EL (cell line): ENCODE results near the gene CFAP210.
"Not testable (repeated sequence)": the region's sequence is repeated elsewhere in the genome, so short reads cannot be mapped to it uniquely, and the experiment has no call there.

Experiments used
- DNase-seq: peaks from one replicate; pipeline ENCODE4 v3.0.0-alpha.2; 2016

Gene CFAP210

DNA sequence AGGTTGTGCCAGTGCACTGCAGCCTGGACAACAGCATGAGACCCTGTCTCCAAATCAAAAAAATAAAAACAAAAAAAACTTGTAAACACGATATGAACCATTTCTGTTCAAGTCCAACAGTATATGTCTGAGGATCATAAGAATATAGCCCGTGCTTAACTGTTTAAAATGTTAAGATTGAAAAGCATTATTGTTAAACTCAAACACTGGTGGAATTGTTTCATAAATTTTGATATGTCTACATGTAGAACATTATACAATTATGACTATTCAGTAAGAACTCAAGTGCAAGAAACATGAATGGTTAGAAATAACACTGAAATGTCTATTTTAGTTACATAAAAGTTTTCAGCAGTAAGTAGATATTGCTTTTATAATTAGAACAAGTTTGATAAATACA, 80.3 kb downstream of the CFAP210 start:
- no peak for DNase-seq

DNA sequence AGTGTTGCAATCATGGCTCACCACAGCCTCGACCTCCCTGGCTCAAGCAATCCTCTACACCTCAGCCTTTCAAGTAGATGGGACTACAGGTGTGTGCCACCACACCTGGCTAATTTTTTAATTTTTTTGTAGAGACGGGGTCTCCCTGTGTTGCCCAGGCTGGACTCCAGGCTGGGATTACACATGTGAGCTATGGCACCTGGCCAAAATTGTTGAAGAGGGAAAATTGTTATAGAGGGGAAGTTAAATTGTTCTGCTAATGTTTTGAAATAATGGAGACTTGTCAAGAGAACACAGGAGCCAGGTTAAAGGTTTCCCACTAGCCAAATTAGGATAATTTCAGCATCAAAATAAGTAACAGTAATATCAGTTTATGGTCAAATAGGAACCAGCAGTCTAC, 84.9 kb downstream of the CFAP210 start:
- DNase-seq, result no peak

DNA sequence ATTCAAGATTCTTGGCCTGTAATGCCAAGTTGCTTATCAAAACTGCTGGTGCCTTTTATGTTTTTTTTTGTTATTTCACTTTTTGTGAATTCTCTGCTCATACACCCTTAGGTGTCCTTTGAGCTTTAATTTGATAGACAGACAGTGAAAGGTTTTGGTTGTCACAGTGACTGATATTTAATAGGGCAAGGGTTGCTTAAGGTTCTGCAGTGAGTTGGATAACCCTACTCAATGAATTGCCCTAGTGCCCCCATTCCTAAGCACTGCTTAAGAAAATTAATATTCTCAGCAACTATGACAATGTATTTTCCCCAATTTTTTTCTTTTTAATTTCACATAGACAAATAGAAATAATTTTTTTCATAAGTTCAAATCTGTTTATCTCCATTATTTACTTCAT, 94.6 kb downstream of the CFAP210 start:
- DNase-seq, result no peak

DNA sequence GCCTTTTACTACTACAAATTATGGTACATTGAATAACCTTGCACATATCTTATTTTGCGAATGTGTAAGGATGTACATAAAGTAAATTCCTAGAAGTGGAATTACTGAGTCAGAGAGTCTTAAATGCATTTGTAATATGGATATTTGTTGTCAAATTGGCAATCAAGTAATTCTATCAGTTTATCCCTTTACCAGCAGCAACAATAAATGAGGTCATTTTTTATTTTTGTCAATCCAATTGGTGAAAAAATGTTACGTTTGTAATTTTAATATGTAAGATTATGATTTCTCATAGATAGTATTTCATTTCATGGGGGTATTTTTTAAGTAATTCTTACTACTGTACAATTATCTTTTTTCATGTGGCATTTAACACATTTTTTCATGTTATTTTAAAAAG, 95.2 kb downstream of the CFAP210 start:
- no peak for DNase-seq

DNA sequence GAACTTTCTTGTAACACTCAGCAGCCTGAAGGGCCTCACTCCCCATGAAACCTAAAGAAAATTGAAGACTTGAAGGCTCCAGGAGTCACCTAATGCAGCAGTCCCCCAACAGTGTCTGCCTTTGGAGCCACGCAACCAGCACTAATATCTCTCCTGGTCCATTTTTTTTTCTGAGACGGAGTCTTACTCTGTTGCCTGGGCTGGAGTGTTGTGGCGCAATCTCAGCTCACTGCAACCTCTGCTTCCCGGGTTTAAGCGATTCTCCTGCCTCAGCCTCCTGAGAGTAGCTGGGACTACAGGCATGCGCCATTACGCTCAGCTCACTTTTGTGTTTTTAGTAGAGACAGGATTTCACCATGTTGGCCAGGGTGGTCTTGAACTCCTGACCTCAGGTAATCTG, 97.7 kb downstream of the CFAP210 start:
- not testable (repeated sequence) for DNase-seq
